SU-DHL-6 (cell line): Measurements from ENCODE around the gene DDX10.

Experiments
- EZH2phosphoT487 ChIP-seq: fragments of 200-600 bp; sonication (generic), shearing (Covaris generic); conservative IDR thresholded peaks from 2 replicates; pipeline ENCODE4 v1.6.1; 2018; ENCODE audit warnings: mild to moderate bottlenecking, antibody characterized with exemption, low read length, moderate library complexity, mixed read lengths
- TF ChIP-seq, protein P1 (sequence below): fragments of 200-600 bp; sonication (generic); IDR thresholded peaks from one replicate; pipeline ENCODE4 v1.5.1; 2017; ENCODE audit warnings: antibody characterized with exemption, mild to moderate bottlenecking, low read length, moderate library complexity; ENCODE audit not compliant: insufficient read depth, poor library complexity, severe bottlenecking

DNA sequence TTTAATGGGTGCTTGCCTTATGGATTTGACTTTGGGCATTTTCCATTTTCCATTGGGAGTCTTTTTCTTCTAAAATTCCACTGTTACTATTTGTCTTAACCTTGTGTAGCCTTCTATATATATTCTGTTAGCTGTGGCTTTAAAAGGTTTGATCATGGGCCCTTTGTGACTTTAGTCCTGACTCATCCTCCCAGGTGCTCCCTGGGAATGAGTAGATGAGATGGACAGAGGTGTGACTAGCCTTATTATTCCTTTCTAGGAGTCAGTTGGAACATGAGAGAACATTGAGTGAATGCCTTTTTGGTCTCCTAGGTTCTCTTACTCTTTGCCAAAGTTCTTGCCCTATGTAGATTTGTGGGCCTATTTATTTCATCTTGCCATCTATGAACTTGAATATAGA, 39.0 kb downstream of the DDX10 start:
- TF ChIP-seq, protein P1, sequence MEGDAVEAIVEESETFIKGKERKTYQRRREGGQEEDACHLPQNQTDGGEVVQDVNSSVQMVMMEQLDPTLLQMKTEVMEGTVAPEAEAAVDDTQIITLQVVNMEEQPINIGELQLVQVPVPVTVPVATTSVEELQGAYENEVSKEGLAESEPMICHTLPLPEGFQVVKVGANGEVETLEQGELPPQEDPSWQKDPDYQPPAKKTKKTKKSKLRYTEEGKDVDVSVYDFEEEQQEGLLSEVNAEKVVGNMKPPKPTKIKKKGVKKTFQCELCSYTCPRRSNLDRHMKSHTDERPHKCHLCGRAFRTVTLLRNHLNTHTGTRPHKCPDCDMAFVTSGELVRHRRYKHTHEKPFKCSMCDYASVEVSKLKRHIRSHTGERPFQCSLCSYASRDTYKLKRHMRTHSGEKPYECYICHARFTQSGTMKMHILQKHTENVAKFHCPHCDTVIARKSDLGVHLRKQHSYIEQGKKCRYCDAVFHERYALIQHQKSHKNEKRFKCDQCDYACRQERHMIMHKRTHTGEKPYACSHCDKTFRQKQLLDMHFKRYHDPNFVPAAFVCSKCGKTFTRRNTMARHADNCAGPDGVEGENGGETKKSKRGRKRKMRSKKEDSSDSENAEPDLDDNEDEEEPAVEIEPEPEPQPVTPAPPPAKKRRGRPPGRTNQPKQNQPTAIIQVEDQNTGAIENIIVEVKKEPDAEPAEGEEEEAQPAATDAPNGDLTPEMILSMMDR: no peak
- TF ChIP-seq EZH2phosphoT487: no peak
